GM18907 (cell line): ENCODE results near the gene RARB.

Source experiments
- ATAC-seq: cut with Tn5 transposase; IDR thresholded peaks from one replicate; pipeline ENCODE4 v1.9.1; 2021; ENCODE audit warnings: mild to moderate bottlenecking, moderate library complexity; ENCODE audit not compliant: unreplicated experiment

RARB gene

DNA sequence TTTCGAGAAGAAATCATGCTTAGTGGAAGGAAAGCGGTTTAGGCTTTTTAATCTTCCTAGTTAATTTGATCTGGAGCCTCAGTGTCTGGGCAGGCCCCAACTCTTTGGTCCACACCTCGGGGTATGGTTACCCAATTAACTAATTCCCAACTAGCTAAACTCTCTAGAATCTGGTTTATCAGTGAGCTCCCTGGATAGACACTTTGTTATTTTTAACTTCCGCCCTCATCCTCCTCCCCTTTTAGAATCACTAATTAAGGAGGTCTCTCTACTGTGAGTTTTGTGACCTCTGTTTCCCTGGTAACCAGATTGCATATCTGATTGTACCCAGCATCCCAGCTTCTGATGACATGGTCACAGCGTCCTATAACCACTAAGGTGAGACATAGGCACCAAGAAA, 112.2 kb downstream of the RARB start:
- ATAC-seq: no peak

DNA sequence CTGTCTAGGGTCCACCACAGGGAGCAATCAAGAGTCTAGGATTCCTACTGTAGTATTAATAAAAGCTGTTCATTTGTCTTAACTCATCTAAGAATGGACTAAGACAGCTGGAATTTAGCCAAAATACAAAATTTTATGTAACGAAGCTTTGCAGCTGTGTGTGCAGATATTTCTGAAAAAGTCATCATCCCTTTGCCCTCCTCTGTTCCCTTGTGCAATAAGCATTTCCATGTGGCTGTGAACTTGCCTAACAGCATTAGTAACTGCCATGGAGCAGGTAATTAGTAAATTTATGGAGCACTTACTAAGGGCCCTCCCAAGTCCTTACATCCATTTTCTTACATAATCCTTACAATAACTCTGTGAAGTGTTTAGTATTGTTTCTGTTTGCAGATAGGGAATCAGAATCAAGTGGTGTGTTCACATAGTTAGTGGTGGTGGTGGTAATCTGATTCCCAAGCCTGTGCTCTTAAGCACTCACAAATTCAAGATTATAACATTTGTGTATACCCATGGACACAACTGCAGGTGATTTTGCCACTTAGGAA, 114.5 kb downstream of the RARB start:
- ATAC-seq: no peak

DNA sequence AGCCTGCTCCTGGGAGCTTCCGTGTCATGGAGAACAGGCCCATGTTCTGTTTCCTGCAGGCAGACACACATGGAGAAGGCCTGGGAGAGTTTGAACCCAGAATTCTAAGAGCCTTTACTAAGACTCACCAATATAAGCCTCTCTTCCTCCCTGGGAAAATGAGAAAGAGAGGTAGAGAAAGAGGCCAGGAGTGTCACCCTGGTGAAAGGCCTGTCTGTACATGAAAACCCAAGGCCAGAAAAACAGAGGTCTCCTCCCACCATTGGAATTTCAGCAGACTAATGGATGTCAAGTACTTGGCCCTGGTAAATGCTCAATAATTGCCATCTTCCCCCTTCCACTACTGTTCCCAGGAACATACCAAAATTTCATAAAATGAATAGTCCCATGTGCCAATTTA, 119.0 kb downstream of the RARB start:
- no peak for ATAC-seq

DNA sequence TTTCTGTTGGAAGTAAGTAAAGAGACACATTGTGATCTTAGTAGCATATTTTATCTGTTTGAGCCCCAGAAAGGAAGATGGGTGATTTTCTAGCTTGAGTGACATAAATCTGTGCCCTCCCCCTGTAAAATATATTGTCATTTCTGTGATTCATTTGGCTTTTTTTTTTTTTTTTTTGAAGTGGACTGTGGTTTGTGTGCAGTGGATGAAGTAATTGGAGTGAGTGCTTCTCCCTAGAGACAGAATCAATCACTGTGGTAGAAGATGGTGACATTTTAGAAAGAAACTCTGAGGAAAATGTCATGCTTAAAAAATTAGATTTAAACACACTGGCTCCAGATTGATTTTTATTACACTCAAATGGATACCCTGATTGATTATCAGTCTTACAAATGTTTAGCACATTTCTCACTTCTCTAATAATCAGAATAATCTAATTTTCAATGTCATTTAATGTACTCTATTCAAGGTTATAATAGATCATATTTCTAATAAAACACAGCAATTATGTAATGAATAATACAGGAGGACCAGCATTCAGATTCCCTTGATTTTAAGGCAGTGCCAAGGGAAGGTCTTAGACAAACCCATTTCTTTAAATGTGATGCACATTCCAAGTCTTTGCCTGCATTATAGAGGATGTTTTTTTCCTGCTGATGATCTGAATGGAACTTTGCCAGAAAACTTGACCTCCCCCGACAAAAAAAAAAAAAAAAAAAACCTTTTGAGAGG, 120.0 kb downstream of the RARB start:
- no peak for ATAC-seq

DNA sequence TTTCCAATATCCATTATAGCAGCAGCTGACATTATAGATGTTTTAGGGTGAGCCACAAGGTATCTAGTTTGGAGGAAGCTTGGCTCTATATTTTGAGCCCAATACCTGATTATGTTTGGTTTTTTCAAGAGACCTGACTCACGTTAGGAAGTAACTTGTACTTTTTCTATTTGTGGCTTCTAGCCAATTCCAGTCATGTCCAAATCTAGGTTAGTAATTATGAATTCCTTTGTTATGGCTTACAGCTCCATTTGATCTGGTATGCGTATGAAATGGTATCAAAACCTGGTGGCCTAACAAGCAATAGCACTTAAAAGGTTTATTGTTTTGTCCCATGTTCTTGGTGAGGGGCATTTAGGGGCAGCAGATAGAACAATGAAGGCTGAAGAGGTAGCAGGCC, 120.8 kb downstream of the RARB start:
- no peak for ATAC-seq

DNA sequence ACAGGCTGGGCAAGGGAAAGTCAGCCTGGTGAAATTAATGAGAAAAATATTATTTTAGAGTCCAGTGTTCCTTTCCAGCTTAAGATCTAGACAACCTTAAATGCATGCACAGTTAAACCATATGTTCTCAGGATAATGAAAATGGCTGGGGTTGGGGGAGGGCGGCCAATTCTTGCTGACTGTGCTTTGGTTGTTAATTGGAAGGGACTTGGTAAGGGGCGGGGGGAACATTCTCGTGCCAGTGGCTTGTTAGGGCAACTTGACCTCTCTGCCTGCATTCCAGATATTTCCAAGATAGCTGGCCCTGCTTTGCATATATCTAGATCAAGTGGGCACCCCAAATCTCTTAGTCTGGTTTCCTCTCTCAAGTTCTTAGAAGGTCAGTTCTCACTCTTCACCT, 124.2 kb downstream of the RARB start:
- ATAC-seq: no peak

- ATAC-seq: no peak
Observed at GRCh38 chr3:25554376-25554775, 126.3 kb downstream of the RARB start.

DNA sequence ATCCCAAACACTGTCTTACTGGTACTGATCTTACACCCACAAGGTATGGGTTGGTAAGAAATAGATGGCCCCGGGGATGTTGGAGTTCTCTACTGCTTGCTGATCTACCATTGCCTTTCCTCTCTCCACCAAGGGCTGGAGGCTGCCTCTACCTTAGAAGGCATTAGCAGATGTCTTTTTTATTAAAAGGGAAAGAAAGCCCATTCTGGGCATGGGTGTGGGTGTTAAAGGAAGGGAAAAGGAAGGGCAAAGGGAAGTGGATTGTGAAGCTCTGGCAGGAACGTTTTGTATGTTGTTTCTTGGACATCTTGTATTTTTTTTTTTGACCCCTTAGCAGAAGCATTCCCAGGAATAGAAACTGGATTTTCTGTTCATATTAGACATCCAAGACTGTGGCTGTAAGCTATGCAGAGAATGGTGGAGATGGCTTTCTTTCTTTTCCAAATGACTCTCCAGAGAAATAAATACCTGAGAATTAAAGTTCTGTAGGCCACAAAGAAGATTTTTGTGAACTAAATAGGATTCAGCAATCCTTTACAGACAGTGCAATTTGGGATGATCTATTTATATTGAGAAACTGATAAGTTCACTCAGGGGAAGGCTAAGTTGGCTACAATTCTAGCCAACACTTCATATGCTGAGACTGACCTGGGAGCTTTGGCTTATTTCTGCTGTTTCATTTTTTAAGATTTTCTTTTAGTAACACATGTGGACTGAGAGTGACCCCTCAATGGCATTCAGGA, 127.8 kb downstream of the RARB start:
- ATAC-seq: no peak

- ATAC-seq: no peak
Observed at GRCh38 chr3:25556447-25556846, 128.4 kb downstream of the RARB start.

DNA sequence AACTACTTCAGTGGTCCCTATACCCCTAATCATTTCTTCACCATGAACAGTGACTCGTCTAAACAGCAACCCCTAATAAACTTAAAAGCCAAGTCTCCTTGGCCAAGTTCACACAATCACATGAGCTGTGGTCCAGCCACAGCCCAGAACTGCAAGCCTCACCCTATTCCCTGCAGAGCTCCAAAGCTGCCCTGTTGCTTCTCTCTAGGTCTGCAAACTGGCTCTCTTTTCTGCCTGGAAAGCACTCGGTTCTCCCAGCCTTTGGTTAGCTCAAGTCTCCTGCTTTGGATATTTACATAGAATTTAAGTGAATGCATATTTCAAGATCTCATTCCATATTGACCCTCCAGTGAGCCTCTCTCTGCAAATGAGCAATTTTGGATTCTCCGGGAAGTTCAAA, 129.6 kb downstream of the RARB start:
- ATAC-seq: no peak

DNA sequence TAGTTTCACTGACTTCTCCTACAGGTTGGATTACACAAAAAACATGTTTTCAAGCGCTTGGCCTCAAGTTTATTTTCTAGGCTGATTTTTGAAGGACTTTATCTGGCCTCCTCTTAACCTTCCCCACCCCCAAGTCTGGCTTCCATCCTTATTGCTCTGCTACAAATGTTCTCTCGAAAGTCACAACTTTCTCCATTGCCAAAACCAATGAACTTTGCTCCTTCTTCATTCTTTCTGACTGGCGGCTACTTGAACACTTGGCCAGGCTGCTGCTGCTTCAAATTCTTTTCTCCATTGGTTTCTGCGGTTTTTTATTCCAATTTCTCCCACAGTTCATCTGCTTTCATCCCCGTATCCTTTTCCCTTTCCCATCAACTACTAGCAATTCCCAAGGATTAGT, 130.1 kb downstream of the RARB start:
- no peak for ATAC-seq

DNA sequence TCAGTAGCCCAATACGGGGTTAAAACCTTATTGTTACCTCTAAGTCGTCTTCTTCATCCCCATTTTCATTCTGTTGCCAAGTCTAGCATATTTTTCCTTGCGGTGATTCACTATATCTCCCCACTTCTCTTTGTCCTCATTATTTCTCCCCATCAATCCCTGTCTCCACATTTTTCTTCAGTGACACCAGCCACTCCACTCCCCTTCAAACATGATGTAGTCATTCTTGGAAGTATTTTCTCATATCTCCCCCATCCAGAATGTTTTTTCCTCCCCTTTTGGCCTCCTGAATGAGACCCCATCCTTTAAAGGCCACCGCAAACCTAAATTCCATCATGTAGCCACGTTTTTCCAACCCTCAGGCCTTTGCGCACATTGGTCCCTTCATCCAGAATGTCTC, 130.7 kb downstream of the RARB start:
- no peak for ATAC-seq

- ATAC-seq: no peak
Observed at GRCh38 chr3:25563601-25564000, 135.5 kb downstream of the RARB start.

GRCh38 chr3:25564075-25564474, 136.0 kb downstream of the RARB start:
- ATAC-seq: no peak

DNA sequence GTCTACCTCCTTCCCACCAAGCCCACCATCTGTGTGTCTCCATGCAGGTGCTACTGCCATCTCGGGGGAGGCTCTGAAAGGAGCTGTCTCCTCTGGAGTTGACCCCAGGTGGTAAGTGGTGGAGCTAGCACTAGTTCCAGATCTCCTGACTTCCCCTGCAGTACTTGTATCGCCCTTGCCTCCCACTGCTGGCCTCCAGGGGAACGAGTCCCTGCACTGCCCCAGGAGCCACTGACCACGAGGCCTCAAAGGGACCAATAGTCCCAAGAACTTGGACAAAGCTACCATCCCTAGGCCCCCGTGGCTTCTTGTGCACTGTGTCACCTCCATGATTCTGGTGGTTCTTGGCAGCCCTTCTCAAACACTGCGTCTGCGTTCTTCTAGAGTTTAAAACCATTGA, 137.7 kb downstream of the RARB start:
- no peak for ATAC-seq

- ATAC-seq: no peak
Observed at GRCh38 chr3:25566358-25566920, 138.4 kb downstream of the RARB start.

GRCh38 chr3:25567388-25567787, 139.3 kb downstream of the RARB start:
- ATAC-seq: no peak

DNA sequence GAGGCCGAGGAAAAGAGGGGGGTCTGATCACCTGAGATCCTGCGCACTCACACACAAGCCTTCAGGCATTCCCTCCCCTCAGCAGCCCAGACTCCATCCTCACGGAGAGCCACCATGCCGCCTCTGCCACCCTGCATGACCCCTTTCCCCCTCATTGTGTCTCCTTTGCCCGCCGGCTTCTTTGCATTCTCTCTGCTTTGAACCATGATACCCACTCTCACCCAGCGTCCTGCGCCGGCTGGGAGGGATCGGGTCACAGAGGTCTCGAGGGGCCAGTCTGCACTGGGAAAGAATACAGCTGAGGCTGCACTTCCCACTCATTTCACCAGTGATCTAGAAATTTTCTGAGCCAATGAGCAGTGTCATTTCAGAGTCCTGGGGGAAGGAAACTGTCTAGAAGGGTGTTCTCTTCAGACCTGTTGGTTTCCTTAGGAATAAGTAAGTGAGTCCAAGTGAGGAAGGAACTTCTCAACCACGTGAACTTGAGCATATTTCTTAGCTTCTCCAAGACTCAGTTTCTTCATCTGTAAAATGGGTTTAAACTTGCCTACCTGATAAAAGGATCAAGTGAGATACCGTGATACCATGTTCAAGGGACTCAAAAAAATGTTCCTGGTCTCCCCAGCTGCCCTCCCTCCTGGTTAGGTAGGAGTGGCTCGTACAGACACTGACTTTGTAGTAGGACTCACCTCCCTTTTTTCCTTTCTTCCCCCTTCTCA, 139.9 kb downstream of the RARB start:
- ATAC-seq: no peak

DNA sequence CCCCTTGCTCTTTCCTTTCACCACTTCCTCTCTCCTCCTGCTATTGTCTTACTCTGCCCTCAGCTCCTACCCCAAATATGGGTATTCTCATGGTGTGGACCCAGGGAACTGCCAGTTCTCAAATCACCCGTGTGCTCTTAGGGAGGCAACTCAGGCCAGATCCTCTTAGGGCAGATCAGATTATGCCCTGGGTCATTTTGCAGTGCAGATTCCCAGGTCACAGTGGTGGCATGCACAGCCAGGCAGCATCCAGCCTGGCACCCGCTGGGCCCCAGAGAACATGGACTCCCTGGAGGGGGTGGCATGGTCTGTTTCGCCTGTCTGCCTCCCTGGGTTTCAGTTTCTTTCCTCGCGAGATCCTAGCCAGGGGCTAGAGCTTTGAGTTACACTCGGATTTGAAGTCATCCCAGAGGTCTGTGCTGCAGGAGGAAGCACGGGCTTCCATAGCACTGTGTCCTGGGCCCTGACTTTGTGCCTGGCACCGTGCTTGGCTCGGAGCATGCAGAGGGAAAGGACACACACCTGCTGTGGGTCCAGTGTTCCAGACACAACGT, 140.5 kb downstream of the RARB start:
- ATAC-seq: no peak

GRCh38 chr3:25571285-25571684, 143.2 kb downstream of the RARB start:
- ATAC-seq: no peak

GRCh38 chr3:25572336-25572735, 144.3 kb downstream of the RARB start:
- ATAC-seq: no peak
